ENCODE results near the gene JAK1. TPM values are rescaled to one million over a fixed set of nuclear protein-coding genes. Genes with fewer than 3 reads are reported as not detected.

Gene JAK1
- total RNA-seq, 1 donor from 2014 or later = 37.5 TPM

- FAIRE-seq = no peak
- no peak for DNase-seq (ENCODE audit: low spot score in 2 of 2)
Measured at GRCh38 chr1:64875101-64875500, 91.2 kb downstream of the JAK1 start.

DNA sequence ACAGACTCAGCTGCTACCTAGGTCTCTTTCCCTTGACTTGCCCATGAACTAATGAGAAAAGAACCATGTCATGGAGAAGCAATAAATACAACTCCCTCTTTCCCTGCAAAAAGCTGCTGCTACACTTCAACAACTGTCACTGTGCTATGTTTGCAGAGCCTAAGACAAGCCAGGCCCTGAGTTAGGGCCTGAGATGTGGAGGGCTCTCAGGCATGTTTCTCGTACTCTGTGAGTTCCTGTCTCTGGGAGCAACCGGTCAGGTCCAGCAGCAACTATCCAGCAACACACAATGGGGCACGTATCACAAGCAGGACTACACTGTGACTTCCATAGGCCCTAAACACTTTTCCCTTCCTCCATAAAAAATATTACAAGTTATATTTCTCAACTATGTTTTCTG lies 91.7 kb downstream of the JAK1 start:
- FAIRE-seq = no peak

DNA sequence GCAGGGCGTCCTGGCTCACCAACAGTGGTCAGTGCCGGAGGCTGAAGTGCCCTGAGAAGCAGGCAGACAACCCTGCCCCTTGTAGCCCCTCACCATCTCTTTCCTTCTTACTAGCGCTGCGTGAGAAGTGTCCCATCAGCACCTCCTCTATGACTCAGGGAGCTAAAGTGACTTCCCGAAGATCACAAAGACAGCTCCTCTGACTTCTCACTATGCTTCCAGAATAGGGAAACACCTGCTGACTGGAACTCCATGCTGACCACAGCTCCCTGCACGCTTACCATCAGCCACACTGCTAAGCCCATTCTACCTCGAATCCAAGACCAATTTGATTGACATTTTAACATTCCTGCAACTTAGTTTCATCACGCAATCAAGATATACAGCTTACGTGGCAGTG lies 92.8 kb downstream of the JAK1 start:
- no peak for FAIRE-seq
- DNase-seq (ENCODE audit: low spot score in 2 of 2) = no peak

More for the DNA sequence above, 91.7 kb downstream of the JAK1 start:
- DNase-seq (ENCODE audit: low spot score in 2 of 2) = no peak

- DNase-seq (ENCODE audit: low spot score in 2 of 2) = no peak
- FAIRE-seq = no peak
Measured at GRCh38 chr1:64872067-64872466, 94.3 kb downstream of the JAK1 start.

DNA sequence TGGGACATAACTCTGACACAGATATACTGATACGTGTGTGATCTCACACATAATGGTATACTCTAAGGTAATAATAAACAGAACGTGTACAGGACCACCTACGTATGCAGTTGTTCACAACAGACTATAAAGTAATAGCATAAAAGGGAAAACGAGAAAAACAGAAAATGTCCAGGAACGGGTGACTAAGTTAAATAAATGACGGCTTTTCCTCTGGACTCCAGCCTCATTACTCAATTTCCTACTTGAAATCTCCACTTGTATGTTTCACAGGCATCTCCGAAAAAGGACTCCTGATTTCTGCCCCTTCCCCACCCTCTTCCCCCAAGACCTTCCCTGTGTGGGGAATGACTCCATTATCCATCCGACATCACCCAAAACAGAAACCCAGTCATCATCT lies 95.1 kb downstream of the JAK1 start:
- FAIRE-seq = no peak
- no peak for DNase-seq (ENCODE audit: low spot score in 2 of 2)

DNA sequence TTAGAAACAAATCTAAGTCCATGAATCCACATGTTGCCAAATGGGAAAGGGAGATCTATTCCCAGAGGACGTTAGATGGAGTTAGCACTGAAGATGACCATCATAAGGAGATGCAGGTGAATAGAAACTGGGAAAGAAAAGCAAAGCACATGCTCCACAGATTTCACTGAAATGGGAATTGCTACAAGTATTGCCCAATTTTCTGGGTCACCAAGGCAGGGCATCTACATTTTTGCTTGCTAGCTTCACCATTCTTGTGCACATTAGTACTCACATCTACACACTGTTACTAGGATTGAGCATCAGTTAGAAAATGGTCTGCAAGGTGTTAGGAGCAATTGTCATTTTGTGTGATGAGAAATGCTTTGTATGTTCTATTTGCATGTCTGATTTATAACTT lies 99.1 kb downstream of the JAK1 start:
- no peak for DNase-seq (ENCODE audit: low spot score in 2 of 2)
- no peak for FAIRE-seq

- no peak for DNase-seq (ENCODE audit: low spot score in 2 of 2)
- FAIRE-seq = no peak
Measured at GRCh38 chr1:64866689-64867088, 99.7 kb downstream of the JAK1 start.

DNA sequence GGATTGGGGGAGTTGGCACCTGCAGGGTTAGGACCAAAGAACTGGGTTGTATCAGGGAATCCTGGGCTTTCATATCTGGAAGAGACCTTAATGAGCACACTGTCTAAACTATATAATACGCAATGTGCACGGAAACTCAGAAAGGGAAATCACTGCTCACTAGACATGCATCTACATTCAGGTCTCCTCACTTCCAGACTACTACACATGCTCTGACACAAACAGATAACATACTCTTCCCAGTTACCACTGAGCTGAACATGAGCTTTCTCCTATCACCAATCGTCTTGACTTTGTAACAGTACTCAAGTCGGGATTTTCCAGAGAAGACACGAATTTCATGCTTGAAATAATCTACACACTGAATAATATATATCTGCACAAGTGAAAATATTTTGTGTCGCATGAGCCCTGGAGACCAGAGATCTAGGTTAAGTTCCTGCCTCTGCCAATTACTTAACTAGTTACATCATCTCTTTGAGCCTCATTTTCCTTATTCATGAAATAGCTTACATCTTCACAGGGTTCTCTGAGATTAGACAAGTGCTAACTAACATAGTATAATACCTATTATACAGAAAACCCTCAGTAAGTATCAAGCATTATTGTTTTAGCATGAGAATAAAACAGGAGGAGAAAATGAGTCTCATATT lies 101.1 kb downstream of the JAK1 start:
- DNase-seq (ENCODE audit: low spot score in 2 of 2) = no peak
- no peak for FAIRE-seq

DNA sequence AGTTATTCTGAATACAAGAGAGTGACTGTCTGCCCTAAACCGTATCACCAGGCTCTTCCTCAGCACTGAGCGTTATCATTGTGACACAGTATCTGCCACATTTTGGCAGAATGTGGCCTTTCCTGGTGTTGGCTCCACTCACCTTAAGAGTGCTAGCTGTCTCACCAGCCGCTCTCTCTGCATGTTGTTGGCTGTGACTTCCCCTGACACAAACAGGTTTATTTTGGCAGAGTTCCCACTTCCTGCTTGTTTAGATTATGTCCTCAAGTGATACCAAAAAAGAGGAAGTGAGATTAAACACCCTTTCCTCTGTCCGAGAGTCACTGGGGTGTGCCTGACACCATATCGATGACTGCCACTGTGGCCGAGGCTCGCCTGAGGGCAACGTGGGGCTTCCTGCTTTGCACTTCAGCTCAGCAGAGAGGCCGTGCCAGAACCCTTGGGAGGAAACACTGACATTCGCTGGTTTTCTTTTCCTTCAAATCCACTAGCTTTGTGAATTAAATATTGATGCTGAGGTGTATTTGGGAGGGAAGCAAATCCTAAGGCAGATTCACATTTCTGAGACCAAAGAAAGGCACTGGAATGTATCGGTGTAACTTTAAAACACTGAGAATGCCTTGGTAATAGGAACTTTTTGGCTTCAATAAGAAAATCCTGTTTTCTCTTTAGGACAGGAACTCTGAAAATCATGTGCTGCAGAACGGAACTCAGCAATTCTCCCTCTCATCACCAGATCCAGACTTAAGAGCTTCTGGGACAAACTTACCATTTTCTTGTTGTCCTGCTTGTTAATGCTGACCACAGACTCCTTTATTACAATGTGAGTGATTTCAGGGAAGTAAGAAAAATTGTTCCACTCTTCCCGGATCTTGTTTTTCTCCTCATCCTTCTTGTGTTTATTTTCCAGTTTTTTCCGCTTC lies 102.1 kb downstream of the JAK1 start:
- DNase-seq (ENCODE audit: low spot score in 2 of 2) (no peak), FAIRE-seq (no peak)

DNA sequence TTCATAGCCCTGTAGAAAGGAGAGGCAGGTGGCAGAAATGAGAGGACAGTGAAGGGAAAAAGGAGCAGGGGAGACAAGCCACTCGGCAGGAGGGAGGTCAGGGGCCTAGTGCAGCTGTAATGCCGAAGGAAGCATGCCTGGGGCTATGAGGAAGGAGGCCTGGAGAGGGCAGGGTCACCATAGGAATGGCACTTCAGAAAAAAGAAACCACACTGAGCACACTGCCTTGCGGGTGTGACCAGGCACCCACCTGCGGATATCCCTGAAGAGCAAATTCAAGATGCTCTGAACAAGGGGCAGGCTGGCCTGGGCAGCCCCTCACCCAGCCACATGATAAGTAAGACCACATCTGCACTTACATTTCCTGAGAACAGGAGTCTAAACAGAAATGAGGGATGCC lies 104.7 kb downstream of the JAK1 start:
- FAIRE-seq = no peak
- no peak for DNase-seq (ENCODE audit: low spot score in 2 of 2)

GRCh38 chr1:64857347-64857746 lies 109.0 kb downstream of the JAK1 start:
- FAIRE-seq = no peak
- no peak for DNase-seq (ENCODE audit: low spot score in 2 of 2)

GRCh38 chr1:64856553-64856952 lies 109.8 kb downstream of the JAK1 start:
- no peak for FAIRE-seq
- DNase-seq (ENCODE audit: low spot score in 2 of 2) = no peak

DNA sequence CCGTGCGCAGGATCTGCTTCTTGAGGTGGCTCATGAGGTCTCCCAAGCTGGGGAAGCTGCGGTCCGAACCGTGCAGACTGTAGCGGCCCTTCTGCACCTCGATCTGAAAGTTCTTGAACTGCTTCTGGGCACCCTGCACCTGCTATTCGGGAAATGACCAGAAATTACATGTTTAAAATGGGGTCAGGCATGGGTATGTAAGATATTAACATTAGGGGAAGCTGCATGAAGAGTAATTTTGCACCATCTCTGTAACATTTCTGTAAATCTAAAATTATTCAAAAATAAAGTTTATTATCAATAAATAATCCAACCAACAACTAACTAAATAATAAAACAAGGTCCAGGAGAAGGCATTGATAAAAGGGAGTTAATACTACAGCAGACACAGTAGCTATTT lies 110.8 kb downstream of the JAK1 start:
- FAIRE-seq (no peak), DNase-seq (ENCODE audit: low spot score in 2 of 2) (no peak)

- FAIRE-seq = no peak
- no peak for DNase-seq (ENCODE audit: low spot score in 2 of 2)
Measured at GRCh38 chr1:64854674-64855073, 111.7 kb downstream of the JAK1 start.

DNA sequence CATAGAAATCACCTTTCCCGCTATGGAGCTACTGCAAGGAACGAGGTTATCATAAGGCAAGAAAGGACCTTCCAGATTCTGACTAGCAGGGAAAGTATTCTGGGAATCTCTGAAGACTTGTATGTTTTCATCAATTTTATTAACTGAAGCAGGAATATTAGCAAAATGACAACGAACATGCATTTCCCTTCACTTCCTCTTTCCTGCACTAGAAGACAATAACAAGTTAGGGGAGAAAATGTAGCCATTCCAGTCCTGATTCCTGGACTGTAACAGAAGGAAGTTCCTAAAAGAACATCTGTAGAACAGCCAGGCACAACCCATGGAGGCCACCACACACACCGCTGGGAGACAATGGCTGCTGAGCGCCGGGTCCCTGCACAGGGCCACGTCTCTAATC lies 114.7 kb downstream of the JAK1 start:
- FAIRE-seq (no peak), DNase-seq (ENCODE audit: low spot score in 2 of 2) (no peak)

DNA sequence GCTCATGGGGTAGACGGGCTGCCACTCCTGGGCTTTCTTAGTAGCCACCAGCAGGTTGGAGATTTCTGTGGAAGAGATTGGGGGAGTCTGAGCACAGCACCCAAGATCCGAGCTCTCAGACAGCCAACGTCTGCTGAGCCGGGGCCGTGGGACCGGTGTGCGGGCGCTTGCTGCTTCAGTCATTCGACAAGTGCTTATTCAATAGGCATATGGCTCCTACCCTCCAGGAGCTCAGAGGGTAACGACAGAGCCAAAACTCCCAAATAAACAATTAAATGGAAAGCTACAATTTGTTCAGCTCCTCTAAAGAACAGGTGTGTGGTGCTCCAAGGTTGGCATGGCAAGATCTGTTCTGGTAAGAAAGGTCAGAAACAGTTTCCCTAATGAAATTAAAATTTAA lies 115.5 kb downstream of the JAK1 start:
- FAIRE-seq = no peak
- no peak for DNase-seq (ENCODE audit: low spot score in 2 of 2)

GRCh38 chr1:64849942-64850341 lies 116.4 kb downstream of the JAK1 start:
- no peak for DNase-seq (ENCODE audit: low spot score in 2 of 2)
- FAIRE-seq = no peak

- DNase-seq (ENCODE audit: low spot score in 2 of 2) (no peak), FAIRE-seq (no peak)
Measured at GRCh38 chr1:64848803-64849202, 117.5 kb downstream of the JAK1 start.

DNA sequence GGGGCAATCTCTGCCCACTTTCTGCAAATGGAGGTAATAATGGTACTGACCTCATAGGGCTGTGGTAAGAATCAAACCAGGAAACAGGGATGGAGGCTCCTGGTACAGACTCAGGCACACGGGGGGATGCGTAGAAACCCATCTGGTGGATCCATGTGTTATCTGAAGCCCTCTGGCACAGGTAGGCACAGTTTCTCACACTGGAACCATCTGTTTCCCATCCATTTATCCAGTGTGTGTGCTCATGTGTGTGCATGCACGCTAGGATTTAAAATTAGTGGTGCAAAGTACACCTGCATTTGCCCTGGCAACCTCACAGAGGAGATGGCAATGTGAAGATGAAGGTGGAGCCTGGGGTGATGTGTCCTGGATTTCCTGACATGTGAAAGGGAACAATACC lies 118.2 kb downstream of the JAK1 start:
- FAIRE-seq (no peak), DNase-seq (ENCODE audit: low spot score in 2 of 2) (no peak)

DNA sequence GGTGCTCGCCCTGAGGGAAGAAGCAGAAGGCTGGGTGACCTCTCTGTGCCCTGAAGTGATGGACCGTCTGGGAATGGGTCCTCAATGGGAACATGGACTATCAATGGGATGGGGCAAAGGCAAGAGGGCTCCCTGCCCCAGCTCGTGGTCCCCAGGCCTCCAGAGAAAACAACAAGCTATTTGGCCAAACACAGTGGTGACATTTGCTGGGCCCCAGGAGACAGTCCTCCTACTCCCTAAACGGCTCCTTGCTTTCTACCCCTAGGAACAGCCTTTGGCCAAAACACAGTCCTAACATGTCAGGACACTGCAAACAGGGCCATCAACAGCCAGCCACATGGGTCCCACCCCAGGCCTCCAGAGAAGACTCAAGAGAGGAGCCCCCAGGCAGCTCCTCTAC lies 118.7 kb downstream of the JAK1 start:
- FAIRE-seq (no peak), DNase-seq (ENCODE audit: low spot score in 2 of 2) (no peak)

DNA sequence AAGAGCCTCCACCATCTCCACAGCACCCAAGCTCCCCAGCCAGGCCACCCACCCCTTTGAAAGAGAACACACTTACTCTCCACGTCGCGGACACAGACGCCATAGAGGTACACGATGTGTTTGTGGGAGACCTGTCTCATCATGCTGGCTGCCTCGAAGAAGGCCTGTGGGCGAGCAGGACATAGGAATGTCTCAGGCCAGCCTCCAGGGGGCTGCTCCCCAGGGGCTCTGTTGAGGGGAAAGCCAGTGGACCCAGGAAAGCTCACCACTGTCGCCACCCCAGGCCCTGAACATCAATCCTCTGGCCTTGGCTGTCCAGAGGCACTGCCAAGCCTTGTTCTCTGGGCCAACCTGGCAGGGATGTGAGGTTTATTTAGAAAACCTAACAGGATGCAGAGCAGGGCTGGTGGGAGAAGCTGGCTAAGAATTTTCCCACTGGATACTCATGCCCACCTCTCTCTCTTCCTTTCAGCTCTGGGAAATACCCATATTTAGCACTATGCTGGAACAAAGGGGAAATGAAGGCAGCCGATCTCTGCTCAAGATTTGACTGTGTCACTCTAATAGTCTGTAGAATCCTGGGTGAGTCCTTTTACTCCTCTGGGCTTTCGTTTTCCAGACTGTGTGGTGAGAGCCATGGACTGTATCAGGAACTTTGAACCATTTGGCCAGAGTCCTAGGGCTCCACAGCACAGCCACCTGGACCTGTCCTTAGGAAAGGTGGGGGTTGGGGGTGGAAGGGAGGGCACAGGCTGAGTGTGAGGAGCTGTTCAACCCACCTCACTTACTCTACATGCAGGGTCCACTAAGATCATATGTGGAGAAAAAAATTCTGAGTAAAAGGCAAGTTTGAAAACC lies 119.5 kb downstream of the JAK1 start:
- DNase-seq (ENCODE audit: low spot score in 2 of 2) (no peak), FAIRE-seq (no peak)
